SK-N-SH treated with all-trans-retinoic acid at 6 μM for 48 hours (cell line): ENCODE measurements around the gene RREB1.

Experiments used
- ATAC-seq: fragments of 200-7000 bp; cut with Tn5 transposase; 3 replicates; pipeline ENCODE4 v1.9.1; 2020; ENCODE audit warnings: mild to moderate bottlenecking, moderate library complexity
- ARNTL ChIP-seq: fragments of 450-650 bp; formaldehyde crosslinking; IDR thresholded peaks from 2 replicates; pipeline ENCODE4 v1.5.0; 2020; ENCODE audit warnings: low read depth, mild to moderate bottlenecking, moderate library complexity, borderline replicate concordance
- BACH2 ChIP-seq: fragments of 250-450 bp; sonication (Bioruptor Pico); IDR thresholded peaks from 2 replicates; pipeline ENCODE4 v1.9.0; 2021; ENCODE audit warnings: mild to moderate bottlenecking, borderline replicate concordance
- CREB5 ChIP-seq: fragments of 250-450 bp; sonication (Bioruptor Pico); IDR thresholded peaks from 2 replicates; pipeline ENCODE4 v1.5.1; 2020; ENCODE audit warnings: low read depth, mild to moderate bottlenecking, moderate library complexity
- CSDC2 ChIP-seq: fragments of 250-450 bp; sonication (Bioruptor Pico); IDR thresholded peaks from 2 replicates; pipeline ENCODE4 v1.5.0; 2020; ENCODE audit warnings: mild to moderate bottlenecking, moderate library complexity
- ESRRG ChIP-seq: fragments of 250-450 bp; sonication (Bioruptor Pico); IDR thresholded peaks from 2 replicates; pipeline ENCODE4 v1.6.1; 2021; ENCODE audit warnings: mild to moderate bottlenecking
- ISL1 ChIP-seq: fragments of 250-450 bp; sonication (Bioruptor Pico); IDR thresholded peaks from 2 replicates; pipeline ENCODE4 v2.1.2; 2022; ENCODE audit warnings: mild to moderate bottlenecking, moderate library complexity
- OSR1 ChIP-seq: fragments of 250-450 bp; sonication (Bioruptor Pico); IDR thresholded peaks from 2 replicates; pipeline ENCODE4 v1.8.0; 2022; ENCODE audit warnings: moderate library complexity, mild to moderate bottlenecking, inconsistent platforms
- PATZ1 ChIP-seq: fragments of 250-450 bp; sonication (Bioruptor Pico); IDR thresholded peaks from 2 replicates; pipeline ENCODE4 v1.8.0; 2020; ENCODE audit warnings: mild to moderate bottlenecking, moderate library complexity, borderline replicate concordance
- POU6F1 ChIP-seq: fragments of 250-450 bp; sonication (Bioruptor Pico); IDR thresholded peaks from 2 replicates; pipeline ENCODE4 v1.8.0; 2021; ENCODE audit warnings: low read depth, mild to moderate bottlenecking, moderate library complexity, borderline replicate concordance
- PPARA ChIP-seq: fragments of 250-450 bp; sonication (Bioruptor Pico); IDR thresholded peaks from 2 replicates; pipeline ENCODE4 v1.5.0; 2020; ENCODE audit warnings: mild to moderate bottlenecking, borderline replicate concordance
- RARB ChIP-seq: fragments of 250-450 bp; sonication (Bioruptor Pico); IDR thresholded peaks from 2 replicates; pipeline ENCODE4 v1.8.0; 2021; ENCODE audit warnings: mild to moderate bottlenecking, moderate library complexity
- SNAI2 ChIP-seq: fragments of 250-450 bp; sonication (Bioruptor Pico); IDR thresholded peaks from 2 replicates; pipeline ENCODE4 v1.5.0; 2020; ENCODE audit warnings: mild to moderate bottlenecking, moderate library complexity
- TCF4 ChIP-seq: fragments of 250-450 bp; sonication (Bioruptor Pico); IDR thresholded peaks from 2 replicates; pipeline ENCODE4 v1.8.0; 2021; ENCODE audit warnings: mild to moderate bottlenecking, moderate library complexity, borderline replicate concordance
- TOX ChIP-seq: fragments of 250-450 bp; sonication (Bioruptor Pico); IDR thresholded peaks from 2 replicates; pipeline ENCODE4 v1.8.0; 2021; ENCODE audit warnings: mild to moderate bottlenecking, moderate library complexity, borderline replicate concordance
- TSHZ2 ChIP-seq: fragments of 250-450 bp; sonication (Bioruptor Pico); IDR thresholded peaks from 2 replicates; pipeline ENCODE4 v1.5.0; 2020; ENCODE audit warnings: mild to moderate bottlenecking, moderate library complexity
- ZC3H10 ChIP-seq: fragments of 250-450 bp; sonication (Bioruptor Pico); IDR thresholded peaks from 2 replicates; pipeline ENCODE4 v1.5.1; 2021; ENCODE audit warnings: mild to moderate bottlenecking, moderate library complexity
- ZFP3 ChIP-seq: fragments of 250-450 bp; sonication (Bioruptor Pico); IDR thresholded peaks from 2 replicates; pipeline ENCODE4 v1.5.0; 2020; ENCODE audit warnings: mild to moderate bottlenecking, moderate library complexity
- ZFP30 ChIP-seq: fragments of 450-650 bp; formaldehyde crosslinking; IDR thresholded peaks from 2 replicates; pipeline ENCODE4 v1.5.0; 2022; ENCODE audit warnings: mild to moderate bottlenecking, moderate library complexity
- ZNF565 ChIP-seq: fragments of 450-650 bp; formaldehyde crosslinking; conservative IDR thresholded peaks from 2 replicates; pipeline ENCODE4 v1.5.0; 2020; ENCODE audit warnings: low read depth, mild to moderate bottlenecking, moderate library complexity
- ZNF70 ChIP-seq: fragments of 450-650 bp; formaldehyde crosslinking; IDR thresholded peaks from 2 replicates; pipeline ENCODE4 v1.5.0; 2020; ENCODE audit warnings: mild to moderate bottlenecking, moderate library complexity
- ZNF8 ChIP-seq: fragments of 450-650 bp; formaldehyde crosslinking; IDR thresholded peaks from 2 replicates; pipeline ENCODE4 v1.5.0; 2020; ENCODE audit warnings: mild to moderate bottlenecking, moderate library complexity

RREB1 gene

GRCh38 chr6:7240351-7240750 lies 132.6 kb downstream of the RREB1 start:
- no peak for TF ChIP-seq ZC3H10
- TF ChIP-seq ESRRG, result no peak
- TF ChIP-seq POU6F1 (CRISPR knock-in tag), result no peak
- TF ChIP-seq TSHZ2, result no peak
- TF ChIP-seq ZNF70, result no peak
- no peak for ATAC-seq

GRCh38 chr6:7241160-7241559 lies 133.4 kb downstream of the RREB1 start:
- no peak for TF ChIP-seq ESRRG
- TF ChIP-seq POU6F1 (CRISPR knock-in tag), result no peak
- TF ChIP-seq ZNF70, result no peak
- no peak for TF ChIP-seq ISL1 (CRISPR knock-in tag)
- TF ChIP-seq TOX (CRISPR knock-in tag), result no peak
- TF ChIP-seq ZNF8 (CRISPR knock-in tag), result no peak
- TF ChIP-seq PPARA (CRISPR knock-in tag), result no peak
- TF ChIP-seq ZNF565 (CRISPR knock-in tag), result no peak
- no peak for TF ChIP-seq ZC3H10
- no peak for TF ChIP-seq PATZ1
- TF ChIP-seq ARNTL (CRISPR knock-in tag), result no peak
- TF ChIP-seq RARB (CRISPR knock-in tag), result no peak
- TF ChIP-seq ZFP3 (CRISPR knock-in tag), result no peak
- no peak for TF ChIP-seq ZFP30 (CRISPR knock-in tag)
- no peak for TF ChIP-seq SNAI2 (CRISPR knock-in tag)
- no peak for TF ChIP-seq CSDC2 (CRISPR knock-in tag)
- no peak for ATAC-seq

- ATAC-seq, result no peak
- TF ChIP-seq CREB5 (CRISPR knock-in tag) (no peak), ZFP3 (CRISPR knock-in tag) (no peak), TOX (CRISPR knock-in tag) (no peak), ZC3H10 (no peak), ZNF565 (CRISPR knock-in tag) (no peak), ESRRG (no peak), BACH2 (no peak), ZNF70 (no peak), PATZ1 (no peak), PPARA (CRISPR knock-in tag) (no peak), RARB (CRISPR knock-in tag) (no peak), OSR1 (CRISPR knock-in tag) (no peak), POU6F1 (CRISPR knock-in tag) (no peak), TCF4 (CRISPR knock-in tag) (no peak), ZNF8 (CRISPR knock-in tag) (no peak), ZFP30 (CRISPR knock-in tag) (no peak)
These were observed 134.2 kb downstream of the RREB1 start for GRCh38 chr6:7241709-7242645.
